LHCN-M2 (cell line): Measurements from ENCODE around the gene RAD9B. TPM values are rescaled to one million over a fixed set of nuclear protein-coding genes. Genes with fewer than 3 reads are reported as not detected.
"Not testable (repeated sequence)": the region's sequence is repeated elsewhere in the genome, so short reads cannot be mapped to it uniquely, and the experiment has no call there.

Experiments used
- DNase-seq: peaks from one replicate; pipeline ENCODE4 v3.0.0-alpha.2; 2012; ENCODE audit warnings: low read depth
- total RNA-seq: library from RNA; depleted of rRNA; stranded (reverse); fragments of >200 nt; gene quantifications from 2 replicates; pipeline ENCODE4 v1.2.3, GENCODE V29; 2014

RAD9B gene
- total RNA-seq, 1 experiment from 2014 or later = 1.5 TPM

GRCh38 chr12:110520876-110521712, 19.0 kb downstream of the RAD9B start:
- DNase-seq = not testable (repeated sequence)

DNA sequence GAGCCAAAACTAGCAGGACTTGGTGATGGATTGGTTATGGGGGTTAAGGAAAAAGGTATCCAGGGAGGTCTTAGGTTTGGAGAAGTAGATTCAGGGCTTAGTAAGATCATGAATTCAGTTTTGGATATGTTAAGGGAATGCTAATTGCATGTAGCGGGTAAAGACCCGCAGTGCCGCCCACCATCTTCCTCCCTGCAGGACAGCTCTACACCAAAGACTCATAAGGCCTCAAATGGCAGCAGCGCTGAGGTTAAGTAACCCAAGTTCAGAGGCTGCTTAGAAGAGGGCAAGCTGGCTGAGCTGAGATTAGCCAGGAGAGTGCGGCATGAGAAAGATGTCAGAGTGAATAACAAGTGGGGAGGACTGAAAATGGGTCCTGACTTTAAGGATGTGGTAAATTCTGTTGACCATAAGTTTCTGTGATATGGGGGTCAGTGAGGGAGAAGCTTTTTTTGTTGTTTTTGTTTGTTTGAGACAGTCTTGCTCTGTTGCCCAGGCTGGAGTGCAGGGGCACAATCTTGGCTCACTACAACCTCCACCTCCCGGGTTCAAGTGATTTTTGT, 26.2 kb downstream of the RAD9B start:
- no peak for DNase-seq

DNA sequence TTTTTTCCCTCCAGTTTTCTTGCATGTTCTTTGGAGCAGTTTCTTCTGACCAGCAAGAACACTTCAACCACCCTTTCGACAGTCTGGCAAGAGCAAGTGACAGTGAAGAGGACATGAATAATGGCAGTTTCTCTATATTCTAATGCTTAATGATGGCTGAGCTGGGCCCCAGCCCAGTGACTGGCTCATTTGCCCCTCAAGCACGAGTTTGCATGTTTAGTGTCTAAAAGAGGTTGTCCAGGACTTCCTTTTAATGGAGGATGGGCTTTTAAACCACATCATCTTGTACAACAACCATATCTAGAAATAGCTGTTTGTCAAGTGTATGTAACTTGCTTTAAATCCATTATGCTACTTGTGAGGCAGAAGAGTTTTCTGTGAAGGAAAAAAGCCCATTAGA, 28.4 kb downstream of the RAD9B start:
- no peak for DNase-seq

- DNase-seq = peak; percentile 86
These were observed 29.7 kb downstream of the RAD9B start for GRCh38 chr12:110531741-110532333.

- no peak for DNase-seq
These were observed 30.5 kb downstream of the RAD9B start for GRCh38 chr12:110532644-110533043.

GRCh38 chr12:110533607-110534006, 31.5 kb downstream of the RAD9B start:
- DNase-seq = no peak

GRCh38 chr12:110534811-110535210, 32.7 kb downstream of the RAD9B start:
- no peak for DNase-seq

DNA sequence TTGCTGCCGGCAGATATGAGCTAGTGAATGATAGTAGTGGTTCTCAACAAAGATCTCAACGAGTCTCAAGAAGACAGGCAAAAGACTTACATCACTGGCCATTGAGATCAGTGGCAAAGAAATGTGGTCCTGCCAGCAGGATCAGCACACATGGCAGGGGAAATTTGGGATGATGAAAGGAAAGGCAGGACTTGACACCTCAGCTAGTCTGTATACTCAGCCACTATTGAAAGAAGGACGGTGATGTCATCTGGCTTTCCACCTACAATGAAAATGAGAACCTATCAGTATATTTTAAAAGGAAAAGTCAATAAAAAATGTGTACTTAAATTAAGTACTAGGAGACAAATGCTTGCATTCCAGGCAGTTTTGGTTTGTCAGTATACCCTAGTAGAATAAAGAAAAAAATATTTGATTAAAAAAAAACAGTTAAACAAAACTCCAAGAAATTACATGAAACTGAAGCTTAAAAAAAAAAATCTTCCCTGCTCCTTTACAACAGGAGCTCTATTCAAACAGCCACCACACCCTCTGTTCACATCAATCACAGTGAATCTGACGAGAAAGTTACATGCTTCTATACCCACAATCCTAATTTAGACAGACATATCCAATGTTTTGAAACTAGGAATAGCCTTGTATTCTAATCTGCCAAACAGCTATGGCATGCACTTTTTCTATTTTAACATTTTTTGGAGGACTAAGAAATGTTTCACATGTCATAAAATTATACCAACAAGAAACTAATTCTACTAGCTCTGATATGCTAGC, 34.9 kb downstream of the RAD9B start:
- DNase-seq = peak; percentile 75

- peak; percentile 64 for DNase-seq
These were observed 35.7 kb downstream of the RAD9B start for GRCh38 chr12:110537605-110538409.

DNA sequence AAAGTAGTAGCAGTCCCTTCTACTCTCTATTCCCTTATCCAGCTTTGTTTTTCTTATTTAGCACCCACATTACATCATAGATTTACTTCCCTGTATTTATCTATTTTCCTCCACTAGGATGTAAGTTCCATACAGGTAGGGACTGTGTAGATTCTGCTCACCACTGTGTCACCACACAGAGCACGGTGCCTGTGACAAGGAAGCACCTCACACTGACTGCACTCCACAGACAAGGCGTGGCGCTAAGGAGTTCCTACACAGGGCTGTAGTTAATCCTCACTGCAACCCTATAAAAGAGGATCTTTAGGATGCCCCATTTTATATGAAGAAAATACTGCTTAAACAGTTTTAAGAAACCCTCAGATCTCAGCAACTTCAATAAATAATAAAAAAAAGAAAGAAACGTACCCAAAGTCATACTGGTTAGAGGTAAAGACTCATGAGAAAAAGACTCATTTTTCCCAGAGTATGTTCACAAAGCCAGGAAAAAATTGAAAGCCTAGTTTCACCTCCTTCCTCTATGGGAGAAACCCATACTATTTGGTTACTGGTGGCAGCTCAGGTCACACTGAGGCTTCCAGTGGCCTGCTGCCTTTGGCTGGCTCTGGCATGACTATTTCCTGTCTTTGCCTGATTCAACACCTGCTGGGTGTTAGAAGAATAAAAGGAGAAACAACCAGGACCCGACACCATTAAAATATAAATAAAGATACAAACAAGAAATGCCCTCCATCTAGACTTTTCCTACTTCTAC, 36.9 kb downstream of the RAD9B start:
- no peak for DNase-seq

- no peak for DNase-seq
These were observed 37.9 kb downstream of the RAD9B start for GRCh38 chr12:110540048-110540447.

DNA sequence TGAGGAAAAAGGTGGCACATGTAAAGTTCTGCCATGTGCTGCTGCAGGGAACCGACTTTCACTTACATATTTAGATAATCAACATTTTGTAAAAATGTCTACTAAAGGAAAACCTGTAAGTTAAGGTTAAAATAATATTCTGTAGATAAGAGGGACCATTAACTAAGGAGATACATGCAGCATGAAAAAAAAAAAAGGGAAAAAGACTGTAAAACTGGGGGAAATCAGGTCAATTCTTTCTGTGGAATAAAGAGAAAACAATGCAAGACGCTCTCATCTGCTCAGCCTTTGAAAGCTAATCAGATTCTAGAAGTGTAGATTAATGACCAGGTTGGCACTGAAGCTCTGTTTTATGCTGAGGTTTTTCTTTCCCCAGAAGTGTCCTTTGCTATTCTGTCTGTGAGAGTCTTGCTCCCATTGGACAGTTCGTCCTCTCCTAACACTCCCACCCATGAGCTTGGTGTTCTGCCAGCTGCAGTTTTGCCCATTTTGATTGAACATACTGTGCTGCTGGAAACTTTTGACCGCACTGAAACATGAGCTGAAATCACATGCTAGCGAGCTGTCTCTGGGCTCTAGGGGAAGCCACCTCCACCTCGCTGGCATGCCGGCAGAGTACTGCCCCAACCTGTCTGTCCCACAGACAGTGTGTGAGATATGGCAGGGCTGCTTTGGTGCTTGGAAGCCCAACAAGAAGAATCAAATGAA, 41.3 kb downstream of the RAD9B start:
- peak; percentile 97 for DNase-seq

GRCh38 chr12:110543965-110544364, 41.8 kb downstream of the RAD9B start:
- no peak for DNase-seq

- peak; percentile 90 for DNase-seq
These were observed 43.1 kb downstream of the RAD9B start for GRCh38 chr12:110545259-110545658.

GRCh38 chr12:110545812-110546211, 43.7 kb downstream of the RAD9B start:
- peak; percentile 11 for DNase-seq

GRCh38 chr12:110546339-110546738, 44.2 kb downstream of the RAD9B start:
- peak; percentile 96 for DNase-seq

GRCh38 chr12:110547090-110547489, 45.0 kb downstream of the RAD9B start:
- no peak for DNase-seq

GRCh38 chr12:110548678-110549077, 46.5 kb downstream of the RAD9B start:
- no peak for DNase-seq

- no peak for DNase-seq
These were observed 47.6 kb downstream of the RAD9B start for GRCh38 chr12:110549716-110550115.

GRCh38 chr12:110550981-110551380, 48.9 kb downstream of the RAD9B start:
- DNase-seq = no peak
